ENCODE measurements around the gene CHRNE.

Gene CHRNE

GRCh38 chr17:4901648-4902344 is 1.1 kb downstream of the CHRNE start:
- DNase-seq: no peak

GRCh38 chr17:4901108-4901647 is 1.7 kb downstream of the CHRNE start:
- DNase-seq: no peak

- DNase-seq: peak; percentile 50 to 55
These were observed 2.4 kb downstream of the CHRNE start for GRCh38 chr17:4900231-4901107.

GRCh38 chr17:4899341-4900230 is 3.3 kb downstream of the CHRNE start, which contains the start of gene C17orf107:
TSS of gene C17orf107 (plus strand) at chr17:4899536. CDS start at chr17:4899763, 227 bp downstream.
- peak; percentile 79 to 86 for DNase-seq

GRCh38 chr17:4898927-4899326 is 4.0 kb downstream of the CHRNE start:
- DNase-seq: no peak

- no peak for DNase-seq
These were observed 4.5 kb downstream of the CHRNE start for GRCh38 chr17:4898351-4898750.

GRCh38 chr17:4897785-4898184 is 5.1 kb downstream of the CHRNE start:
- DNase-seq: no peak

GRCh38 chr17:4897198-4897687 is 5.7 kb downstream of the CHRNE start:
- no peak for DNase-seq

- DNase-seq: no peak
These were observed 6.3 kb downstream of the CHRNE start for GRCh38 chr17:4896332-4897197.

GRCh38 chr17:4895657-4896331 is 7.1 kb downstream of the CHRNE start:
- no peak for DNase-seq

GRCh38 chr17:4895121-4895520 is 7.8 kb downstream of the CHRNE start:
- DNase-seq: no peak

GRCh38 chr17:4893721-4894560 is 9.0 kb downstream of the CHRNE start:
- no peak for DNase-seq

GRCh38 chr17:4893272-4893671 is 9.6 kb downstream of the CHRNE start:
- no peak for DNase-seq

GRCh38 chr17:4892499-4893221 is 10.2 kb downstream of the CHRNE start:
- DNase-seq: no peak

- no peak for DNase-seq
These were observed 11.2 kb downstream of the CHRNE start for GRCh38 chr17:4891411-4892410.

GRCh38 chr17:4887581-4887980 is 15.3 kb downstream of the CHRNE start:
- DNase-seq: no peak

GRCh38 chr17:4886830-4887229 is 16.1 kb downstream of the CHRNE start:
- DNase-seq: no peak

- no peak for DNase-seq
These were observed 18.4 kb downstream of the CHRNE start for GRCh38 chr17:4884489-4884888.
